Suppressor macrophage treated with lipopolysaccharide for 1 hour (primary cell): Measurements from ENCODE around the gene KSR2.

Source experiments
- DNase-seq, 3 donors: peaks; one replicate each; pipeline ENCODE4 v3.0.0-alpha.2; 2020 to 2022

Gene KSR2

DNA sequence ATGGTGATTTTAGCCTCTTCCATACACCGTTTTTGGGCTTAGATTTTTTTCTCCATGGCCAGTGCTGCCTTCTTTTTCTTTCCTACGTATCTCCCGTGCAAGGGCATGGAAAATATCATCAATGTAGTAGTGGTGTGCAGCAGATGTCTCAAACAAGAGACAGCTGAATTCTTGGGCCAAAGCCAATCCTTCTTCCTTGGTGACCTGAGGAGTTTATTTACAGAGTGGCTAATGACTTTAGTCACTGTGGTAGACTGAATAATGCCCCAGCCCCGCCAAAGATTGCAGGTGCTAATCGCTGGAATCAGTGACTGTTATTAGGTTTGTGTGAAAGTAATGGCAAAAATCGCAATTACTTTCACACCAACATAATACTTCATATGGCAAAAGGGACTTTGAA lies 371.8 kb downstream of the KSR2 start:
- no peak for DNase-seq

DNA sequence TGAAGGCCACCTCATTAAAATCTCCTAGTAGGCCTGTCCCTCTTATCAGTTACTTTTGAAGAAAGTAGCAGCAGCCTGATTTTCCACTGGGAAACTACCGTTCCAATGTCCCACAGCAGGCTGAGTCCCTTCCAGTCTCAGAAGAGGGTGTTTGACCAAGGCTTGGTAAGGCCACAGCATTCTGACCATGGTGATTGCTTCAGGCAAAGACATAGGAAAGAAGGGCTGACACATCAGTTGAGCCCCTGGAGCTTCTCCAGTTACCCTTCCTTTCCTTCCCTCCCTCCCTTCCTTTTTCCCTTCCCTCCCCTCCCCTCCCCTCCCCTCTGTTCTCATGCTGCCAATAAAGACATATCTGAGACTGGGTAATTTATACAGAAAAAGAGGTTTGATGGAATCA lies 373.0 kb downstream of the KSR2 start:
- DNase-seq = no peak

- no peak for DNase-seq
Observed at GRCh38 chr12:117594481-117594880, 374.3 kb downstream of the KSR2 start.

GRCh38 chr12:117593815-117594400 lies 374.9 kb downstream of the KSR2 start:
- DNase-seq = no peak

DNA sequence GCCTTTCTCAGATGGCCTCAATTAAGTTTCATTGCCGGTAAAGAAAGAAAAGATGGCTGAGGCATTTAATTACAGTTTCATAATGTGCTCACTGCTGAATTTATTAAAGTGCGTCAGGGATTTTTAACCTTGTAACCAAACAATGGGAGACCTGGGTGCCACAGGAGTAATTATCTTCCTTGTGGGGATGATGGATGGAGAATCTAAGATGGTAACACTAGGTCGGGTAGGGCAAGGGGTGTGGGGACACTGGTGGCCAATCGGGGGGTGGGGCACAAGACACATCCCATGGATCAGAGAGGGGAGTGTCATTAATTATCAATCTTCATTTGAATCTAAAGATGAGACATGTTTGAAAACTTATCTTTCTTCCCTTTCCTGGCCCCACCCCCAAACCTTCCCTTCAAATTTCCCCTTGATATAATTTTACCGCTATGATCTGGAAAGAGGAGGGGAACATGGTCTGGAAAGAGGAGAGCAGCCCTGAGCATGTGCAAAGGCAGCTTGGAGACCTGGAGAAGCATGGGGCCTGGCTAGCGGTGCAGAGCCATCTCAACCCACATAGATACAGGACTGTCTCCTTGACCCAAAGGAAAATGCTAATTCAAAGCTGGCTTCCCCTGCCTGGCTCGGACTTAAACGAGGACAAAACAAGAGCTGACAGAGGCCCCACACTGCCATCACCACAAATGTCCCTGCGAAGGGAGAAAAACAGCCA lies 376.0 kb downstream of the KSR2 start:
- no peak for DNase-seq

DNA sequence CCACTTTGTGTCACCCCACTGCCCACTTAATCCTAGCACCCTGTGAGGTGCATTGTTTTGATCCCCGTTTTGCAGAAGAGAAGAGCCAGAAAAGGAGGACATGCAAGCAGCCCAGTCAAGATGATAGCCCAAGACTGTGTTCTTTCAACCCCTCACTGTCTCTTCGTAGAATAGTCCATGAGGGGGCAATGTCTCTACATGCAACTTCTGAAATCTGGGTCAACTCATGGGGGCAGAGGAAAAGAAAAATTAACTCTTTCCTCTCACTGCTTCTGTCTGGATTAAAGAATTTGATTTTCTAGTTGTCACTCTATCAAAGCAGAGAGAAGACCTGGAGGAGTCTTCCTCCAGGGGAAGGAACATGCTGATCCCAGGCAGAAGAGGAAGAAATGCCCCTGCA lies 377.8 kb downstream of the KSR2 start:
- DNase-seq = no peak

- no peak for DNase-seq
Observed at GRCh38 chr12:117590386-117590785, 378.4 kb downstream of the KSR2 start.

GRCh38 chr12:117589021-117589420 lies 379.8 kb downstream of the KSR2 start:
- no peak for DNase-seq

- DNase-seq = peak; percentile 53 to 70 (median 70)
Observed at GRCh38 chr12:117587631-117588287, 381.0 kb downstream of the KSR2 start.

- DNase-seq = no peak
Observed at GRCh38 chr12:117583677-117584225, 385.0 kb downstream of the KSR2 start.

DNA sequence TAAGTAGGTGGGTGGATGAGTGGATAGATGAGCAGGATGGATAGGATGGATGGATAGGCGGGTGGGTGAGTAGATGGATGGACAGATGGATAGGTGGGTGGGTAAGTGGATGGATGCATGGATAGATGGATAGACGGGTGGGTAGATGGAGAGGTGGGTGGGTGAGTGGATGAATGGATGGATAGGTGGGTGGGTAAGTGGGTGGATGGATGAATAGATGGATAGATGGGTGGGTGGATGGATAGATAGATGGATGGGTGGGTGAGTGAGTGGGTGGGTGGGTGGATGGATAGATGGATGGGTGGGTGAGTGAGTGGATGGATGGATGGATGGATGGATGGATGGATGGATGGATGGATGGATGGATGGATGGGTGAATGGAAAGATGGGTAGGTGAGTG lies 385.7 kb downstream of the KSR2 start:
- DNase-seq = no peak

- no peak for DNase-seq
Observed at GRCh38 chr12:117582135-117582784, 386.5 kb downstream of the KSR2 start.

DNA sequence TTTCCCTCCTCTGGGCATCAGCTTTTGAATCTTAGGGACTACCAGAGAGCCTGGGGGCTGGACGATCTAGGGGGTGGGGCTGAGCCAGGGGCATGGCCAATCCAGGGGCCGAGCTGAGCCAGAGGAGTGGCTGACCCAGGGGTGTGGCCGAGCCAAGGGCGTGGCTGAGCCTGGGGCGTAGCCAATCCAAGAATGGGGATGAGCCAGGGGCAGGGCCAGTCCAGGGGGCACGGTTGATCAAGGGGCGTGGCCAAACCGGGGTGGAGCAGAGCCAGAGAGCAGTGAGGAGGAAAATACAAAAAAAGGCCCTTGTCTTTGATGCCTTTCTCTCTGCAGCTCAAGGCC lies 388.1 kb downstream of the KSR2 start:
- peak; percentile 15 to 29 (median 23) for DNase-seq

GRCh38 chr12:117580015-117580717 lies 388.6 kb downstream of the KSR2 start:
- no peak for DNase-seq

- no peak for DNase-seq
Observed at GRCh38 chr12:117577122-117577657, 391.6 kb downstream of the KSR2 start.

DNA sequence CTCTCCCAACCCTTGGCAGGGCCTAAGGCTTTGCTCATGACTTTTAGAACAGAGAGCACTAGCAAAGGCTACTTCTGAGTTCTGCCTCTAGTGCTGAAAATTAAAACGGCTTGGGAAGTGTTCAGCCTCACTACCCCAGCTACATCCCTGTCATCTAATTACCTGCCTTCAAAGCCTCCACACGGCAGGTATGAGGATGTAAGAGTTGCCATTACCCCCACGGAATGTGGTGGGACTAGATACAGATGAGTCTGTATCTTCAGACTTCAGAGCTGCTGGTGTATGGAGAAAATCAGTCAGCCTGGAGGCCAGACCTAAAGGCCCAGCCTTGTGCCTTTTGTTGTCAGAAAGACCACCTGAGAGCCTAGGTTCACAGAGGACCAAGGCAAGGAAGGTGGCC lies 392.7 kb downstream of the KSR2 start:
- no peak for DNase-seq

DNA sequence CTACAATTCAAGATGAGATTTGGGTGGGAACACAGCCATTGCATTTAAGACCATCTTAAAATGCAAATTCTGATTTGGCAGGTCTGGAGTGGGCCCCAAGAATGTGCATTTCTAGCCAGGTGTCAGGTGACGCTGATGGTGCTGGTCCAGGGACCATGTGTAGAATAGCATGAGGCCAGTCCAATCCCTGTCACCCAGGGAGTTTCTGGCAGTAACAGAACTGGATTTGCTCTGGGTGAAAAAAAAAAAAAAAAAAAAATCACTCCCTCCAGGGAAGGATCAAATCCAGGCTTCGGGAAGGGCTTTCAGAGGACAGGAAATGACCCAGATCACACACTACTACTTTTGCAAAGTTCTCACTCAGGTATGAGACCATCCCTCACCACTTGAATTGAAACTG lies 394.1 kb downstream of the KSR2 start:
- no peak for DNase-seq

DNA sequence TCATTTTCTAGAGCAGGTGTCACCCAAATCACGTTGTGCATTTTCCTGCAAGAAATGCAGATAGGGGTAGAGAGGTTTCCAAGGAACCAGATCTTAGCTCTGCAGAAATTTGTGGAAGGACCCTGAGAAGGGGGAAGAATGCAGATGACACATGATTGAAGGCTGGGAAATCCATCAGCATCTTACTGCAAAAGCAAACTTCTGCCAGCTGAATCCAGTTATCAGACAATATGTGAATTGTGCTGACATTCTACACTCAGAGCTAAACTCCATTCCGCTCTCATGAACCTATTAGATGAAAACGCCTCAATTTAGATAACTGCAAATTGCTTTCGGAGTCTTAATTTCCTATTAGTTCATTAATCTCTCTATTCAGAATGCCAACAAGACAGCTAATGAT lies 396.0 kb downstream of the KSR2 start:
- DNase-seq = no peak

DNA sequence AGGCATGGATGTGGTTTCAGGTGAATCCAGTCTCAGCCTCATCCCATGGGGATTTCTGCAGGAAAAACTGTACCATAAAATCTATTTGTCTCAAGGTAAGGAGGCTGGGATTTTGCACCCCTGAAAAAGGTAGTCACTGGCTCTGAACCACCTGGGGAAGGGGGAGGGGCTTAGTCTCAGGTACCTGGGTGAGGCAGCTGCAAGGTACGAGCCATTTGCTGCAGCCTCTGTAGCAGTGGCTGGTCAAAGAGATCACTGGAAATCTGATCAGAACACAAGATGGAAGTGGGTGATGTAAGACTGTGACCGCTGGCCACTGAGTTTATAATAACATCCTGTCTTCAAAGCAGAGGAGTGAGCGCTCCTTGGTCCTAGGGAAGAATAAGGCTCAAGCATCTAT lies 397.5 kb downstream of the KSR2 start:
- DNase-seq = no peak

DNA sequence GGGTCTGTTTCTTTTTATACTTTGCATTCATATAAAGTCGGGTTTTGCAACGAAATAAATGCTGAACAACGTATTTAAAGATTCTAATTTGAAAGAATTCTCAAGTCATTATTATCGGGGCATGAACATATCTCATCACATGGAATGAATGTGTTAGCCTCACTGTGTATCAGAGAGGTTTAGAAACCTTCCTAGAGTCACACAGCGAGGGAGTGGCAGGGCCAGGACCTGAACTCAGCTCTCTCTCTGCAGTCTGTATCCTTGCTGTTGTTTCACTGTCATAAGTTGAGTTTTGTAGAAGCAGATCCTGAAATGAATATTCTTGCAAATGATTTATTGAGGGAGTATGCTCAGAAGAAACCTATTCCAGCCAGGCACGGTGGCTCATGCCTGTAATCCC lies 398.2 kb downstream of the KSR2 start:
- no peak for DNase-seq

- no peak for DNase-seq
Observed at GRCh38 chr12:117567644-117568216, 401.1 kb downstream of the KSR2 start.

- DNase-seq = no peak
Observed at GRCh38 chr12:117564881-117565280, 403.9 kb downstream of the KSR2 start.
